ENCODE measurements around the gene MYO3B. TPM values are rescaled to one million over a fixed set of nuclear protein-coding genes. Genes with fewer than 3 reads are reported as not detected.
A peak's percentile ranks its signal among the peaks of the same experiment; 100 is the strongest.

MYO3B gene
- total and polyA plus RNA-seq, 8 donors = 0.38 to 1.3 (median 0.52) TPM

GRCh38 chr2:170455617-170456426 lies 277.9 kb downstream of the MYO3B start:
- no peak for FAIRE-seq
- Histone ChIP-seq H3K4me1 (no peaks in the 10 kb centered on the region), H3K27ac (no peak overlapping the region), H3K27me3 (no peaks in the 10 kb centered on the region), H3K9me3 (no peaks in the 10 kb centered on the region), H3K4me3 (no peak overlapping the region), H3K36me3 (no peaks in the 10 kb centered on the region)
- 29 to 33% methylated on average over 5 of the region's 5 CpGs for WGBS, 2 donors
- ATAC-seq = peak in 3 of 4 donors; percentile 36 to 55 (median 43)
- no peak for DNase-seq
- intact Hi-C loops (cut with DNase I) = no loop called here
- TF ChIP-seq CTCF (IDR thresholded peaks at IDR 0.05) = no peak

- Histone ChIP-seq H3K4me1 (no peaks in the 10 kb centered on the region), H3K27ac (no peak overlapping the region), H3K27me3 (no peaks in the 10 kb centered on the region), H3K9me3 (no peaks in the 10 kb centered on the region), H3K36me3 (no peaks in the 10 kb centered on the region), H3K4me3 (no peak overlapping the region)
- no peak for ATAC-seq
- WGBS, 2 donors = 95 to 96% methylated on average over 3 of the region's 3 CpGs
- DNase-seq = no peak
- intact Hi-C loops (cut with DNase I) = no loop called here
- FAIRE-seq = no peak
- TF ChIP-seq CTCF (IDR thresholded peaks at IDR 0.05) = no peak
These were observed 279.0 kb downstream of the MYO3B start for GRCh38 chr2:170456914-170457313.

DNA sequence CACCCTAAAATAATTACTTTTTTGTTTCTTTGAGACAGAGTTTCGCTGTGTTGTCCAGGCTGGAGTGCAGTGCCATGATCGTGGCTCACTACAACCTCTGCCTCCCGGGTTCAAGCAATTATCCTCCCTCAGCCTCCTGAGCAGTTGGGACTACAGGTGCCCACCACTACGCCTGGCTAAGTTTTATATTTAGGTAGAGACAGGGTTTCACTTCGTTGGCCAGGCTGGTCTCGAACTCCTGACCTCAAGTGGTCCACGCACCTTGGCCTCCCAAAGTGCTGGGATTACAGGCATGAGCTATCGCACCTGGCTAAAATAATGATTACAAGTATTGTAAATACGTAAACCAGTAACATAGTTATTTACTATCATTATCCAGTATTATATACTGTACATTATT lies 279.8 kb downstream of the MYO3B start:
- H3K9me3 ChIP-seq = no peaks in the 10 kb centered on the region
- TF ChIP-seq CTCF (IDR thresholded peaks at IDR 0.05) = no peak
- intact Hi-C loops (cut with DNase I) = no loop called here
- no peak for FAIRE-seq
- no peak for ATAC-seq
- no peak overlapping the region for H3K27ac ChIP-seq
- no peak overlapping the region for H3K4me3 ChIP-seq
- H3K4me1 ChIP-seq = no peaks in the 10 kb centered on the region
- 91% methylated on average over 9 of the region's 9 CpGs for whole genome bisulfite sequencing, 2 donors
- H3K36me3 ChIP-seq = no peaks in the 10 kb centered on the region
- H3K27me3 ChIP-seq = no peaks in the 10 kb centered on the region
- no peak for DNase-seq

- intact Hi-C loops (cut with DNase I) = no loop called here
- TF ChIP-seq CTCF (IDR thresholded peaks at IDR 0.05) = no peak
- ATAC-seq (no peak), DNase-seq (no peak), FAIRE-seq (no peak)
- Histone ChIP-seq H3K27me3 (no peaks in the 10 kb centered on the region), H3K27ac (no peak overlapping the region), H3K4me3 (no peak overlapping the region), H3K36me3 (no peaks in the 10 kb centered on the region), H3K4me1 (no peaks in the 10 kb centered on the region), H3K9me3 (no peaks in the 10 kb centered on the region)
- WGBS, 2 donors = 89 to 95% methylated on average over 4 of the region's 4 CpGs
These were observed 283.9 kb downstream of the MYO3B start for GRCh38 chr2:170461889-170462288.

Data from pancreas (tissue), 10 donors.